Gastrocnemius medialis (tissue), 4 donors: ENCODE results near the gene BIRC6. TPM values are rescaled to one million over a fixed set of nuclear protein-coding genes. Genes with fewer than 3 reads are reported as not detected.

Experiments used
- ATAC-seq, 2 donors: fragments of 150-250 bp; one replicate each; pipeline ENCODE4 v1.9.1; 2016
- DNase-seq, 2 donors: peaks; one replicate each; pipeline ENCODE4 v3.0.0-alpha.2; 2019
- H3K27ac ChIP-seq, 4 donors: fragments of 200-600 bp; sonication (generic); 1 replicate in 1 of 4; 2 replicates in 3 of 4; pipeline ENCODE4 v1.5.1; 2016 to 2018; ENCODE audit warnings: mild to moderate bottlenecking in 2 of 4, moderate library complexity in 1 of 4
- H3K27me3 ChIP-seq, 3 donors: fragments of 200-600 bp; sonication (generic) in 2 of 3; 1 replicate in 1 of 3; 2 replicates in 2 of 3; pipeline versions ENCODE4 v1.5.1 to v1.6.0; 2016 to 2019; ENCODE audit warnings: mild to moderate bottlenecking in 1 of 3, moderate library complexity in 1 of 3
- H3K36me3 ChIP-seq, 2 donors: fragments of 200-600 bp; sonication (generic) in 1 of 2; one replicate each; pipeline ENCODE4 v1.5.1; 2017 to 2018
- H3K4me1 ChIP-seq, 2 donors: fragments of 200-600 bp; sonication (generic) in 1 of 2; one replicate each; pipeline ENCODE4 v1.5.1; 2016 to 2017; ENCODE audit warnings: mild to moderate bottlenecking in 2 of 2
- H3K4me3 ChIP-seq, 4 donors: fragments of 200-600 bp; sonication (generic) in 3 of 4; 1 replicate in 1 of 4; 2 replicates in 3 of 4; pipeline ENCODE4 v1.5.1; 2016 to 2019; ENCODE audit warnings: mild to moderate bottlenecking in 2 of 4
- H3K9me3 ChIP-seq, 3 donors: fragments of 200-600 bp; sonication (generic) in 2 of 3; 1 replicate in 1 of 3; 2 replicates in 2 of 3; pipeline ENCODE4 v1.5.1; 2016 to 2019
- POLR2A ChIP-seq, 2 donors: fragments of 450-650 bp; IDR thresholded peaks; one replicate each; pipeline ENCODE4 v1.6.1; 2017; ENCODE audit warnings: antibody characterized with exemption in 2 of 2, mild to moderate bottlenecking in 2 of 2, moderate library complexity in 2 of 2
- in situ Hi-C, 4 donors: fragments of 200-750 bp; cut with MboI; loops; one replicate each; pipeline versions ENCODE4 v1.15.0 to v1.8.0; 2017; ENCODE audit warnings: low sequenced_read_pairs in 4 of 4
- intact Hi-C: fragments of 100-400 bp; cut with DNase I; formaldehyde crosslinking; loops from one replicate; pipeline ENCODE4 v1.15.1; 2023; ENCODE audit warnings: low total_unique reads
- total RNA-seq, 4 donors: library from RNA; depleted of rRNA; stranded (reverse); fragments of >200 nt; gene quantifications; one replicate each; pipeline versions ENCODE4 v1.1.0 to v1.2.3, GENCODE V29; 2016
- TF ChIP-seq, protein P1 (sequence below), 5 experiments: fragments of 450-650 bp in 3 of 5; fragments of 200-600 bp in 2 of 5; sonication (generic) in 2 of 5; IDR thresholded peaks in 4 of 5; conservative IDR thresholded peaks in 1 of 5; 1 replicate in 4 of 5; 2 replicates in 1 of 5; pipeline ENCODE4 v1.5.1; 2016 to 2019; ENCODE audit warnings: antibody characterized with exemption in 5 of 5, mild to moderate bottlenecking in 3 of 5, moderate library complexity in 3 of 5

The BIRC6 gene
- total RNA-seq, 4 donors from 2014 or later = 60.1 to 107 (median 77.6) TPM

GRCh38 chr2:32522770-32523169 lies 165.9 kb downstream of the BIRC6 start:
- Histone ChIP-seq H3K9me3 (no peaks in the 10 kb centered on the region), H3K27me3 (no peaks in the 10 kb centered on the region), H3K4me3 (no peak overlapping the region), H3K4me1 (no peaks in the 10 kb centered on the region), H3K27ac (no peak overlapping the region), H3K36me3 (peaks cover 0 to 69% of the 10 kb centered on the region in 2 donors)
- TF ChIP-seq, protein P1, sequence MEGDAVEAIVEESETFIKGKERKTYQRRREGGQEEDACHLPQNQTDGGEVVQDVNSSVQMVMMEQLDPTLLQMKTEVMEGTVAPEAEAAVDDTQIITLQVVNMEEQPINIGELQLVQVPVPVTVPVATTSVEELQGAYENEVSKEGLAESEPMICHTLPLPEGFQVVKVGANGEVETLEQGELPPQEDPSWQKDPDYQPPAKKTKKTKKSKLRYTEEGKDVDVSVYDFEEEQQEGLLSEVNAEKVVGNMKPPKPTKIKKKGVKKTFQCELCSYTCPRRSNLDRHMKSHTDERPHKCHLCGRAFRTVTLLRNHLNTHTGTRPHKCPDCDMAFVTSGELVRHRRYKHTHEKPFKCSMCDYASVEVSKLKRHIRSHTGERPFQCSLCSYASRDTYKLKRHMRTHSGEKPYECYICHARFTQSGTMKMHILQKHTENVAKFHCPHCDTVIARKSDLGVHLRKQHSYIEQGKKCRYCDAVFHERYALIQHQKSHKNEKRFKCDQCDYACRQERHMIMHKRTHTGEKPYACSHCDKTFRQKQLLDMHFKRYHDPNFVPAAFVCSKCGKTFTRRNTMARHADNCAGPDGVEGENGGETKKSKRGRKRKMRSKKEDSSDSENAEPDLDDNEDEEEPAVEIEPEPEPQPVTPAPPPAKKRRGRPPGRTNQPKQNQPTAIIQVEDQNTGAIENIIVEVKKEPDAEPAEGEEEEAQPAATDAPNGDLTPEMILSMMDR (IDR thresholded peaks at IDR 0.05 in 4 of 5, conservative IDR thresholded peaks at IDR 0.05 in 1 of 5) = no peak
- TF ChIP-seq POLR2A (IDR thresholded peaks at IDR 0.05) = no peak
- intact Hi-C loops (no loop called here), in situ Hi-C loops (no loop called here)
- no peak for DNase-seq
- no peak for ATAC-seq

GRCh38 chr2:32523686-32524085 lies 166.9 kb downstream of the BIRC6 start:
- H3K27me3 ChIP-seq = no peaks in the 10 kb centered on the region
- H3K4me3 ChIP-seq = no peak overlapping the region
- intact Hi-C loops = no loop called here
- ATAC-seq (no peak), DNase-seq (no peak)
- H3K4me1 ChIP-seq = no peaks in the 10 kb centered on the region
- no peak for TF ChIP-seq POLR2A (IDR thresholded peaks at IDR 0.05)
- TF ChIP-seq, protein P1 (IDR thresholded peaks at IDR 0.05 in 4 of 5, conservative IDR thresholded peaks at IDR 0.05 in 1 of 5) = no peak
- in situ Hi-C loops = no loop called here
- H3K27ac ChIP-seq = no peak overlapping the region
- H3K9me3 ChIP-seq = no peaks in the 10 kb centered on the region
- H3K36me3 ChIP-seq = peaks cover 0 to 69% of the 10 kb centered on the region in 2 donors

GRCh38 chr2:32532341-32532740 lies 175.5 kb downstream of the BIRC6 start:
- DNase-seq (no peak), ATAC-seq (no peak)
- in situ Hi-C loops (no loop called here), intact Hi-C loops (no loop called here)
- Histone ChIP-seq H3K9me3 (no peaks in the 10 kb centered on the region), H3K27me3 (no peaks in the 10 kb centered on the region), H3K27ac (no peak overlapping the region), H3K4me3 (no peak overlapping the region), H3K36me3 (peaks cover 0 to 46% of the 10 kb centered on the region in 2 donors), H3K4me1 (no peaks in the 10 kb centered on the region)
- TF ChIP-seq POLR2A (IDR thresholded peaks at IDR 0.05) = no peak
- TF ChIP-seq, protein P1 (IDR thresholded peaks at IDR 0.05 in 4 of 5, conservative IDR thresholded peaks at IDR 0.05 in 1 of 5) = no peak

DNA sequence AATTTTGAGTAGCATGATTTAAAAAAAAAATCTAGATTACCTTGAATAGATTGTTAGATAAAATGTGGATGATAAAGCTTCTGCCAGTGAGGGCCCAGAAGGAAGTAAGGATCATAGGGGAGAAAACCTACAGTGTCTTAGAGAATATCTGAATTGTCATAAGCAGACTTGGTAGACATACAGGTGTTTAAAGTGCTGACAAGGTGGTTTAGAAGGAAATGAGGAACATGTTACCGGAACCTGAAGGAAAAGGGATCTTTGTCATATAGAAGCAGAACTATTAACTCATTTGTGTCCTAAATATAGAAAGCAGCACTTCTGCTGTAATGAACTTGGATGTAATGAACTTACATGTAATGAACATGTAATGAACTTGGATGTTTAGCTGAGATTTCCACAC lies 176.1 kb downstream of the BIRC6 start:
- H3K4me1 ChIP-seq = no peaks in the 10 kb centered on the region
- DNase-seq (no peak), ATAC-seq (no peak)
- in situ Hi-C loops (no loop called here), intact Hi-C loops (no loop called here)
- H3K4me3 ChIP-seq = no peak overlapping the region
- no peaks in the 10 kb centered on the region for H3K9me3 ChIP-seq
- TF ChIP-seq POLR2A (IDR thresholded peaks at IDR 0.05) = no peak
- TF ChIP-seq, protein P1 (IDR thresholded peaks at IDR 0.05 in 4 of 5, conservative IDR thresholded peaks at IDR 0.05 in 1 of 5) = no peak
- H3K27ac ChIP-seq = no peak overlapping the region
- peaks cover 0 to 40% of the 10 kb centered on the region in 2 donors for H3K36me3 ChIP-seq
- no peaks in the 10 kb centered on the region for H3K27me3 ChIP-seq

GRCh38 chr2:32534831-32535230 lies 178.0 kb downstream of the BIRC6 start:
- no peak overlapping the region for H3K4me3 ChIP-seq
- H3K9me3 ChIP-seq = no peaks in the 10 kb centered on the region
- H3K36me3 ChIP-seq = peaks cover 0 to 24% of the 10 kb centered on the region in 2 donors
- no peaks in the 10 kb centered on the region for H3K4me1 ChIP-seq
- no peaks in the 10 kb centered on the region for H3K27me3 ChIP-seq
- no peak overlapping the region for H3K27ac ChIP-seq
- TF ChIP-seq, protein P1 (IDR thresholded peaks at IDR 0.05 in 4 of 5, conservative IDR thresholded peaks at IDR 0.05 in 1 of 5) = no peak
- TF ChIP-seq POLR2A (IDR thresholded peaks at IDR 0.05) = no peak
- no peak for DNase-seq
- in situ Hi-C loops = no loop called here
- intact Hi-C loops = no loop called here
- no peak for ATAC-seq
